ENCODE data around the gene ARL5A.

ARL5A gene

GRCh38 chr2:151782378-151783132 is 45.7 kb downstream of the ARL5A start:
- no peak overlapping the region for H3K4me3 ChIP-seq (replicated peaks in 1 of 2; ENCODE audit: low read depth in 2 of 2, low read length in 2 of 2)
- TF ChIP-seq CTCF (IDR thresholded peaks at IDR 0.05; ENCODE audit: low read depth, low read length) = no peak
- DNase-seq (ENCODE audit: low read depth in 2 of 2) = no peak

GRCh38 chr2:151781642-151782041 is 46.6 kb downstream of the ARL5A start:
- no peak overlapping the region for H3K4me3 ChIP-seq (replicated peaks in 1 of 2; ENCODE audit: low read depth in 2 of 2, low read length in 2 of 2)

DNA sequence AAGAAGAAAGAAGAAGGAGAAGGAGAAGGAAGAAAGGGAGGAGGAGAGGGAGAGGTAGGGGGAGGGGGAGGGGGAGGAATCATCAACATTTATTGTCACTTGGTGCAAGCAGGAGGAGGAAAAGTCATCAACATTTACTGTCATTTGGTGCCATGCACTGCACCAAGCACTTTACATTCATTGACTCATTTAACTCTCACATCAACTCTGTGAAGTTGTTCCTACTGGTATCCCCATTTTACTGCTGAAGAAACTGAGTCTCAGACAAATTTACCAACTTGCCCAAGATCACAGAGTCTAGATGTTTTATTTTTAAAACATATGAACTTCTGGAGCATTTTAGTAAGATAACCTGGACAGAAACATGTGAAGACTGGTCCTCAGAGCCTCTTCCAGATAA is 47.3 kb downstream of the ARL5A start:
- DNase-seq (ENCODE audit: low read depth in 2 of 2) = no peak
- no peak for TF ChIP-seq CTCF (IDR thresholded peaks at IDR 0.05; ENCODE audit: low read depth, low read length)
- no peak overlapping the region for H3K4me3 ChIP-seq (replicated peaks in 1 of 2; ENCODE audit: low read depth in 2 of 2, low read length in 2 of 2)

More at GRCh38 chr2:151781642-151782041, 46.6 kb downstream of the ARL5A start:
- TF ChIP-seq CTCF (IDR thresholded peaks at IDR 0.05; ENCODE audit: low read depth, low read length) = no peak
- DNase-seq (ENCODE audit: low read depth in 2 of 2) = no peak

DNA sequence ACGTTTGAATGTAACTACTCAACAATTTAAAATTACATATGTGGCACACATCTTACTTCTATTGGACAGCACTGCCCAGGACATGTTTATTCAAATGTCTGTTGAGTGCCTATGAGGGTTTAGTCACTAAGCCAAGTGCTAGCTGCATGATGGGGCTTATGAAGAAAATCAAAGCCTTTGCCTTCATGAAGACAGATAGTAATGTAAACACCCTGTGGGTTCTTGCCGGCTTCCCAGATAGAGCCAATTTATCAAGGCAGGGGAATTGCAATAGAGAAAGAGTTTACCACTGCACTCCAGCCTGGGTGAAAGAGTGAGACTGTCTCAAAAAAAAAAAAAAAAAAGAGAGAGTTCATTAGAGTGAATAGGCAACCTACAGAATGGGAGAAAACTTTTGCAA is 50.3 kb downstream of the ARL5A start:
- DNase-seq (ENCODE audit: low read depth in 2 of 2) = no peak

DNA sequence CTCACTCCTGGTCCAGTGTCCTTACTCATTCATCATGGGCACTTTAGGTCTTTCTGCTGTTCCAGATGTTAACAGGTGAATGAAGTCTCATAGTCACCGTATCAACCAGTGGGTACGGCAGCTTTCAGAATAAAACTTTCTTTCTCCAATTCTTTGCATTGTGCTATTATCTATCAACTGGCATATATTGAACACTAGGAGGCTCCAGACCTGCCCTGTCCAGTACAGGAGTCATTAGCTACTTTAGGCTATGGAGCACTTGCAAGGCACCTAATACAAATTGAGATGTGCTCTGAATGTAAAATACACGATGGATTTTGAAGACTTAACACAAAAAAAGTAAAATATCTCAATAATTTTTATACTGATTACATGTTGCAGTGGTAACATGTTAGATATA is 50.7 kb downstream of the ARL5A start:
- no peak for DNase-seq (ENCODE audit: low read depth in 2 of 2)
- TF ChIP-seq CTCF (IDR thresholded peaks at IDR 0.05; ENCODE audit: low read depth, low read length) = peak; percentile 16
- H3K4me3 ChIP-seq (replicated peaks in 1 of 2; ENCODE audit: low read depth in 2 of 2, low read length in 2 of 2) = no peak overlapping the region

More for the DNA sequence above, 50.3 kb downstream of the ARL5A start:
- no peak overlapping the region for H3K4me3 ChIP-seq (replicated peaks in 1 of 2; ENCODE audit: low read depth in 2 of 2, low read length in 2 of 2)
- no peak for TF ChIP-seq CTCF (IDR thresholded peaks at IDR 0.05; ENCODE audit: low read depth, low read length)

- no peak overlapping the region for H3K4me3 ChIP-seq (replicated peaks in 1 of 2; ENCODE audit: low read depth in 2 of 2, low read length in 2 of 2)
- no peak for TF ChIP-seq CTCF (IDR thresholded peaks at IDR 0.05; ENCODE audit: low read depth, low read length)
- DNase-seq (ENCODE audit: low read depth in 2 of 2) = no peak
Measured at GRCh38 chr2:151776367-151776766, 51.9 kb downstream of the ARL5A start.

Measured in cardiac fibroblast (primary cell).